GM23338 (cell line): ENCODE data around the gene DVL1. TPM values are rescaled to one million over a fixed set of nuclear protein-coding genes. Genes with fewer than 3 reads are reported as not detected.
A peak's percentile ranks its signal among the peaks of the same experiment; 100 is the strongest.

Source experiments
- ATAC-seq: fragments of 200-7000 bp; cut with Tn5 transposase; 3 replicates; pipeline ENCODE4 v1.9.1; 2020
- DNase-seq: peaks from one replicate; pipeline ENCODE4 v3.0.0-alpha.2; 2015; ENCODE audit warnings: low spot score
- H2AFZ ChIP-seq: fragments of 200-600 bp; sonication (generic); 2 replicates; pipeline ENCODE4 v1.8.0; 2016; ENCODE audit warnings: antibody characterized with exemption, mild to moderate bottlenecking, moderate library complexity
- H3F3A ChIP-seq: fragments of 200-600 bp; sonication (generic); replicated peaks from 2 replicates; pipeline ENCODE4 v1.8.0; 2017; ENCODE audit warnings: antibody characterized with exemption, mixed run types, low read depth
- H3K27ac ChIP-seq: fragments of 200-600 bp; sonication (generic); 2 replicates; pipeline ENCODE4 v1.6.1; 2016; ENCODE audit warnings: low read depth
- H3K27me3 ChIP-seq: fragments of 200-600 bp; sonication (generic); 2 replicates; pipeline ENCODE4 v1.8.0; 2016; ENCODE audit warnings: mild to moderate bottlenecking, mixed run types, moderate library complexity; ENCODE audit not compliant: insufficient read depth
- H3K36me3 ChIP-seq: fragments of 200-600 bp; sonication (generic); 2 replicates; pipeline ENCODE4 v1.8.0; 2016; ENCODE audit warnings: mild to moderate bottlenecking; ENCODE audit not compliant: insufficient read depth
- H3K4me1 ChIP-seq: fragments of 200-600 bp; sonication (generic); 2 replicates; pipeline ENCODE4 v1.8.0; 2016; ENCODE audit warnings: mild to moderate bottlenecking, moderate library complexity; ENCODE audit not compliant: insufficient read depth
- H3K4me2 ChIP-seq: fragments of 200-600 bp; sonication (generic); 2 replicates; pipeline ENCODE4 v1.7.1; 2017; ENCODE audit warnings: mixed run types
- H3K4me3 ChIP-seq: fragments of 200-600 bp; sonication (generic); 2 replicates; pipeline ENCODE4 v1.6.1; 2016; ENCODE audit warnings: mixed run types
- H3K79me2 ChIP-seq: fragments of 200-600 bp; sonication (generic); replicated peaks from 2 replicates; pipeline ENCODE4 v1.8.0; 2017; ENCODE audit warnings: mild to moderate bottlenecking; ENCODE audit not compliant: insufficient read depth
- H3K9me2 ChIP-seq: fragments of 200-600 bp; sonication (generic); 2 replicates; pipeline ENCODE4 v1.8.0; 2017; ENCODE audit not compliant: insufficient read depth
- H4K20me1 ChIP-seq: fragments of 200-600 bp; sonication (generic); replicated peaks from 2 replicates; pipeline ENCODE4 v1.8.0; 2017; ENCODE audit warnings: mild to moderate bottlenecking; ENCODE audit not compliant: insufficient read depth
- H3K27ac Mint-ChIP-seq: 2 replicates; pipeline ENCODE4 v1.8.0; 2020; ENCODE audit warnings: inconsistent platforms, mild to moderate bottlenecking, moderate library complexity, mixed read lengths
- H3K27me3 Mint-ChIP-seq: 3 replicates; pipeline ENCODE4 v1.8.0; 2022; ENCODE audit warnings: low read depth, mild to moderate bottlenecking, moderate library complexity, mixed read lengths, inconsistent platforms; ENCODE audit not compliant: insufficient read depth, poor library complexity
- H3K36me3 Mint-ChIP-seq: 3 replicates; pipeline ENCODE4 v1.8.0; 2021; ENCODE audit warnings: low read depth, mild to moderate bottlenecking, inconsistent platforms, moderate library complexity, mixed read lengths
- H3K4me1 Mint-ChIP-seq: 3 replicates; pipeline ENCODE4 v1.8.0; 2020; ENCODE audit warnings: mild to moderate bottlenecking, inconsistent platforms, mixed read lengths
- H3K4me3 Mint-ChIP-seq: 3 replicates; pipeline ENCODE4 v1.8.0; 2021; ENCODE audit warnings: moderate library complexity, mild to moderate bottlenecking, inconsistent platforms, mixed read lengths
- H3K9me3 Mint-ChIP-seq: 3 replicates; pipeline ENCODE4 v1.8.0; 2020; ENCODE audit warnings: moderate library complexity, mild to moderate bottlenecking, inconsistent platforms, mixed read lengths
- CREB1 ChIP-seq: fragments of 250-450 bp; sonication (Bioruptor Pico); IDR thresholded peaks from 2 replicates; pipeline ENCODE4 v1.5.0; 2020; ENCODE audit warnings: low read depth, mild to moderate bottlenecking, moderate library complexity
- JUNB ChIP-seq: IDR thresholded peaks from one replicate; pipeline ENCODE4 v1.6.1; 2016; ENCODE audit warnings: antibody characterized with exemption; ENCODE audit not compliant: unreplicated experiment
- POLR2AphosphoS5 ChIP-seq: IDR thresholded peaks from 2 replicates; pipeline ENCODE4 v1.6.1; 2016; ENCODE audit warnings: antibody characterized with exemption, low read depth
- STAT1 ChIP-seq: IDR thresholded peaks from one replicate; pipeline ENCODE4 v1.6.1; 2016; ENCODE audit warnings: antibody characterized with exemption; ENCODE audit not compliant: unreplicated experiment
- ZNF114 ChIP-seq: fragments of 250-450 bp; sonication (Bioruptor Pico); IDR thresholded peaks from 2 replicates; pipeline ENCODE4 v1.5.0; 2020; ENCODE audit warnings: mild to moderate bottlenecking, moderate library complexity
- ZNF331 ChIP-seq: fragments of 250-450 bp; sonication (Bioruptor Pico); IDR thresholded peaks from 2 replicates; pipeline ENCODE4 v1.5.0; 2020; ENCODE audit warnings: low read depth, mild to moderate bottlenecking, moderate library complexity
- polyA plus RNA-seq: library from polyadenylated mRNA; unstranded; fragments of >200 nt; fragmentation: Nextera tagmentation; extraction: Ambion mirVana; gene quantifications from 2 replicates; pipeline ENCODE4 v1.2.1, GENCODE V29; 2016
- total RNA-seq: library from RNA; depleted of rRNA; stranded (reverse); fragments of >200 nt; shearing (Covaris generic); gene quantifications from 2 replicates; pipeline ENCODE4 v1.2.3, GENCODE V29; 2014
- TF ChIP-seq, protein P1 (sequence below): IDR thresholded peaks from 2 replicates; pipeline ENCODE4 v1.6.1; 2016; ENCODE audit warnings: antibody characterized with exemption
- TF ChIP-seq, protein P2 (sequence below): IDR thresholded peaks from one replicate; pipeline ENCODE4 v1.6.1; 2018; ENCODE audit warnings: antibody characterized with exemption; ENCODE audit not compliant: unreplicated experiment

Gene DVL1
- total and polyA plus RNA-seq, 2 experiments from 2014 or later = 13.5 to 69.7 TPM

DNA sequence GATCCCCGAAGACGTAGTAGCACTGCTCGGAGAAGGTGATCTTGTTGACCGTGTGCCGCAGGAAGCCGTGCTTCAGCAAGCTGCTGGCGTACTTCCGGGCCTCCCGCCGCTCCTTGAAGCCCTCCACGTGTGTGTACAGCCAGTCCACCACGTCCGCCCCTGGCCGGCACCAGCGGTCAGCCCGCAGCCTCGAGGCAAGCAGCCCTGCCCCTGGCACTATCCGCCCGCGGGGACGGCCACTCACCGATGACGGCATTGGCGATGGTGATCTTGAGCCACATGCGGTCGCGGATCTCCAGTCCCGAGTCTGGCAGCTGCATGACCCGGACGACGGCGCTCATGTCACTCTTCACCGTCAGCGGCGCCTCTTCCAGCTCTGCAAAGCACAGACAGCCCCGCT, 10.9 kb downstream of the DVL1 start:
- Histone ChIP-seq H4K20me1 (no peaks in the 10 kb centered on the region), H3K4me1 (no peaks in the 10 kb centered on the region), H3K27me3 (no peaks in the 10 kb centered on the region), H3F3A (peaks cover 15% of the 10 kb centered on the region), H3K9me2 (no peaks in the 10 kb centered on the region), H3K4me2 (no peak overlapping the region), H3K36me3 (no peaks in the 10 kb centered on the region), H3K79me2 (no peaks in the 10 kb centered on the region), H2AFZ (no peak overlapping the region), H3K4me3 (no peak overlapping the region), H3K27ac (no peak overlapping the region)
- no peaks in the 10 kb centered on the region; the same call in 2 of the 3 replicates for H3K9me3 Mint-ChIP-seq
- no peaks in the 10 kb centered on the region; the same call in 2 of the 3 replicates for H3K4me1 Mint-ChIP-seq
- H3K27me3 Mint-ChIP-seq = peaks cover 6% of the 10 kb centered on the region
- ATAC-seq (no peak), DNase-seq (no peak)
- H3K27ac Mint-ChIP-seq = no peak overlapping the region
- H3K36me3 Mint-ChIP-seq = peaks cover 18% of the 10 kb centered on the region
- H3K4me3 Mint-ChIP-seq = no peak overlapping the region
- no peak for TF ChIP-seq CREB1 (CRISPR knock-in tag)
- TF ChIP-seq STAT1 = no peak
- TF ChIP-seq, protein P1, sequence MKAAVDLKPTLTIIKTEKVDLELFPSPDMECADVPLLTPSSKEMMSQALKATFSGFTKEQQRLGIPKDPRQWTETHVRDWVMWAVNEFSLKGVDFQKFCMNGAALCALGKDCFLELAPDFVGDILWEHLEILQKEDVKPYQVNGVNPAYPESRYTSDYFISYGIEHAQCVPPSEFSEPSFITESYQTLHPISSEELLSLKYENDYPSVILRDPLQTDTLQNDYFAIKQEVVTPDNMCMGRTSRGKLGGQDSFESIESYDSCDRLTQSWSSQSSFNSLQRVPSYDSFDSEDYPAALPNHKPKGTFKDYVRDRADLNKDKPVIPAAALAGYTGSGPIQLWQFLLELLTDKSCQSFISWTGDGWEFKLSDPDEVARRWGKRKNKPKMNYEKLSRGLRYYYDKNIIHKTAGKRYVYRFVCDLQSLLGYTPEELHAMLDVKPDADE = no peak
- no peak for TF ChIP-seq ZNF114
- TF ChIP-seq JUNB = no peak
- no peak for TF ChIP-seq POLR2AphosphoS5

DNA sequence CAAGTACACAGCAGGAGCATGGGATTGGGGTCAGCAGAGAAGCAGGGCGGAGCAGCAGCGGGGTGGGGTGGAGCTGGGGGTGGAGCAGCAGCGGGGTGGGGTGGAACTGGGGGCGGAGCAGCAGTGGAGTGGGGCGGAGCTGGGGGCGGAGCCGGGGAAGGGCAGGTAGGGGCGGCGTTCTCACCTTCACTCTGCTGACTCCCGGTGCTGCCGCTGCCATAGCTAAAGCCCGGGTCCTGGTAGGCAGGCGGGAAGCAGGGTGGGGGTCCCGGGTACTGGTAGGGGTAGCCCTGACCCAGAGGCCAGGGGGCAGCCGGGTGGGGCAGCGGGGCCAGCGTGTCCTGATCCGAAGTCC, 11.4 kb downstream of the DVL1 start:
- no peaks in the 10 kb centered on the region for H3K4me1 ChIP-seq
- no peaks in the 10 kb centered on the region for H3K27me3 ChIP-seq
- peaks cover 15% of the 10 kb centered on the region for H3F3A ChIP-seq
- DNase-seq (peak; percentile 74), ATAC-seq (peak; percentile 82)
- H3K27ac Mint-ChIP-seq = no peak overlapping the region
- peaks cover 8% of the 10 kb centered on the region for H3K27me3 Mint-ChIP-seq
- H3K27ac ChIP-seq = no peak overlapping the region
- TF ChIP-seq, protein P2, sequence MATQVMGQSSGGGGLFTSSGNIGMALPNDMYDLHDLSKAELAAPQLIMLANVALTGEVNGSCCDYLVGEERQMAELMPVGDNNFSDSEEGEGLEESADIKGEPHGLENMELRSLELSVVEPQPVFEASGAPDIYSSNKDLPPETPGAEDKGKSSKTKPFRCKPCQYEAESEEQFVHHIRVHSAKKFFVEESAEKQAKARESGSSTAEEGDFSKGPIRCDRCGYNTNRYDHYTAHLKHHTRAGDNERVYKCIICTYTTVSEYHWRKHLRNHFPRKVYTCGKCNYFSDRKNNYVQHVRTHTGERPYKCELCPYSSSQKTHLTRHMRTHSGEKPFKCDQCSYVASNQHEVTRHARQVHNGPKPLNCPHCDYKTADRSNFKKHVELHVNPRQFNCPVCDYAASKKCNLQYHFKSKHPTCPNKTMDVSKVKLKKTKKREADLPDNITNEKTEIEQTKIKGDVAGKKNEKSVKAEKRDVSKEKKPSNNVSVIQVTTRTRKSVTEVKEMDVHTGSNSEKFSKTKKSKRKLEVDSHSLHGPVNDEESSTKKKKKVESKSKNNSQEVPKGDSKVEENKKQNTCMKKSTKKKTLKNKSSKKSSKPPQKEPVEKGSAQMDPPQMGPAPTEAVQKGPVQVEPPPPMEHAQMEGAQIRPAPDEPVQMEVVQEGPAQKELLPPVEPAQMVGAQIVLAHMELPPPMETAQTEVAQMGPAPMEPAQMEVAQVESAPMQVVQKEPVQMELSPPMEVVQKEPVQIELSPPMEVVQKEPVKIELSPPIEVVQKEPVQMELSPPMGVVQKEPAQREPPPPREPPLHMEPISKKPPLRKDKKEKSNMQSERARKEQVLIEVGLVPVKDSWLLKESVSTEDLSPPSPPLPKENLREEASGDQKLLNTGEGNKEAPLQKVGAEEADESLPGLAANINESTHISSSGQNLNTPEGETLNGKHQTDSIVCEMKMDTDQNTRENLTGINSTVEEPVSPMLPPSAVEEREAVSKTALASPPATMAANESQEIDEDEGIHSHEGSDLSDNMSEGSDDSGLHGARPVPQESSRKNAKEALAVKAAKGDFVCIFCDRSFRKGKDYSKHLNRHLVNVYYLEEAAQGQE = no peak
- no peak for TF ChIP-seq ZNF331 (CRISPR knock-in tag)
- no peak for TF ChIP-seq JUNB
- TF ChIP-seq POLR2AphosphoS5 = no peak
- no peak for TF ChIP-seq CREB1 (CRISPR knock-in tag)
- no peak overlapping the region for H3K4me3 ChIP-seq
- H3K4me2 ChIP-seq = no peak overlapping the region
- H3K36me3 Mint-ChIP-seq = peaks cover 18% of the 10 kb centered on the region
- no peaks in the 10 kb centered on the region for H3K36me3 ChIP-seq
- H3K79me2 ChIP-seq = no peaks in the 10 kb centered on the region
- H3K4me1 Mint-ChIP-seq = no peaks in the 10 kb centered on the region; the same call in 2 of the 3 replicates
- no peaks in the 10 kb centered on the region; the same call in 2 of the 3 replicates for H3K9me3 Mint-ChIP-seq
- H3K9me2 ChIP-seq = no peaks in the 10 kb centered on the region
- no peak overlapping the region for H2AFZ ChIP-seq
- no peak overlapping the region for H3K4me3 Mint-ChIP-seq
- H4K20me1 ChIP-seq = no peaks in the 10 kb centered on the region
